SK-N-SH (cell line): ENCODE results near the gene CANX. TPM values are rescaled to one million over a fixed set of nuclear protein-coding genes. Genes with fewer than 3 reads are reported as not detected.

Experiments
- CTCF ChIA-PET: fragments of 300-600, 350-600 bp; formaldehyde crosslinking; extraction: SDS; loops from one replicate; lab custom pipeline; 2021; lab: Yijun Ruan, JAX
- POLR2A ChIA-PET: fragments of 350-600 bp; sonication (Branson Sonifier 250); formaldehyde crosslinking; extraction: SDS; loops from one replicate; lab custom pipeline; 2020; ENCODE audit warnings: antibody characterized with exemption, inconsistent platforms; lab: Yijun Ruan, JAX
- DNase-seq: peaks from one replicate; pipeline ENCODE4 v3.0.0; 2012
- H2AFZ ChIP-seq: fragments of 200-600 bp; sonication (generic); 2 replicates; pipeline ENCODE4 v1.8.1; 2016; ENCODE audit warnings: antibody characterized with exemption, mild to moderate bottlenecking, low read depth
- H3F3A ChIP-seq: fragments of 200-600 bp; sonication (generic); replicated peaks from 2 replicates; pipeline ENCODE3; 2016; ENCODE audit warnings: antibody characterized with exemption, mild to moderate bottlenecking; ENCODE audit not compliant: insufficient read depth
- H3K27ac ChIP-seq, 2 experiments: fragments of 200-500 bp in 1 of 2; fragments of 200-600 bp in 1 of 2; sonication (Bioruptor generic) in 1 of 2; sonication (generic), shearing (Covaris generic) in 1 of 2; 2 replicates each; pipeline versions ENCODE4 v1.5.1 to v1.6.1; 2014 to 2016; ENCODE audit warnings: low read depth in 2 of 2, inconsistent platforms in 1 of 2, low read length in 1 of 2, mild to moderate bottlenecking in 1 of 2, mixed read lengths in 1 of 2
- H3K27me3 ChIP-seq: fragments of 200-600 bp; sonication (generic), shearing (Covaris generic); 2 replicates; pipeline ENCODE4 v1.6.1; 2016; ENCODE audit warnings: mixed run types; ENCODE audit not compliant: insufficient read depth
- H3K36me3 ChIP-seq, 2 experiments: fragments of 200-500 bp in 1 of 2; fragments of 200-600 bp in 1 of 2; sonication (Bioruptor generic) in 1 of 2; sonication (generic) in 1 of 2; replicated peaks in 1 of 2; 2 replicates each; pipeline versions ENCODE3 to v1.5.1; 2014 to 2016; ENCODE audit warnings: low read length in 1 of 2, mild to moderate bottlenecking in 1 of 2; ENCODE audit not compliant: insufficient read depth in 2 of 2, control insufficient read depth in 1 of 2
- H3K4me1 ChIP-seq, 2 experiments: fragments of 200-500 bp in 1 of 2; fragments of 200-600 bp in 1 of 2; sonication (Bioruptor generic) in 1 of 2; sonication (generic), shearing (Covaris generic) in 1 of 2; 2 replicates each; pipeline versions ENCODE4 v1.5.1 to v1.6.1; 2014 to 2016; ENCODE audit warnings: low read depth in 1 of 2, low read length in 1 of 2, mixed run types in 1 of 2; ENCODE audit not compliant: insufficient read depth in 2 of 2, control insufficient read depth in 1 of 2
- H3K4me2 ChIP-seq: fragments of 200-600 bp; sonication (generic), shearing (Covaris generic); 2 replicates; pipeline ENCODE4 v1.6.1; 2017; ENCODE audit warnings: mixed run types
- H3K4me3 ChIP-seq, 2 experiments: fragments of 200-500 bp in 1 of 2; fragments of 200-600 bp in 1 of 2; sonication (Bioruptor generic) in 1 of 2; sonication (generic), shearing (Covaris generic) in 1 of 2; 2 replicates each; pipeline versions ENCODE4 v1.5.1 to v1.8.1; 2014 to 2016; ENCODE audit warnings: low read depth in 2 of 2, inconsistent platforms in 1 of 2, low read length in 1 of 2, mild to moderate bottlenecking in 1 of 2, mixed read lengths in 1 of 2, moderate library complexity in 1 of 2
- H3K79me2 ChIP-seq: fragments of 200-600 bp; sonication (generic); 2 replicates; pipeline ENCODE4 v1.8.1; 2017; ENCODE audit warnings: mild to moderate bottlenecking; ENCODE audit not compliant: insufficient read depth
- H3K9ac ChIP-seq: fragments of 200-600 bp; sonication (generic); 2 replicates; pipeline ENCODE4 v1.6.1; 2017; ENCODE audit warnings: mixed run types
- H3K9me2 ChIP-seq: fragments of 200-600 bp; sonication (generic); 2 replicates; pipeline ENCODE4 v1.6.1; 2017; ENCODE audit warnings: mixed run types
- H3K9me3 ChIP-seq: fragments of 200-600 bp; sonication (generic); 2 replicates; pipeline ENCODE4 v1.6.1; 2017; ENCODE audit warnings: mixed run types, mild to moderate bottlenecking, moderate library complexity
- H4K20me1 ChIP-seq: fragments of 200-600 bp; sonication (generic); 2 replicates; pipeline ENCODE4 v1.6.1; 2017; ENCODE audit warnings: mild to moderate bottlenecking, mixed run types; ENCODE audit not compliant: insufficient read depth
- CHD2 ChIP-seq: fragments of 150-350 bp; IDR thresholded peaks from 2 replicates; pipeline ENCODE4 v1.6.1; 2018; ENCODE audit warnings: low read length; ENCODE audit not compliant: partially characterized antibody
- CTCF ChIP-seq: fragments of 200-600 bp; sonication (generic); IDR thresholded peaks from 2 replicates; pipeline ENCODE4 v1.6.1; 2017; ENCODE audit warnings: antibody characterized with exemption, mild to moderate bottlenecking, moderate library complexity
- EP300 ChIP-seq, 2 experiments: IDR thresholded peaks; 2 replicates each; pipeline versions ENCODE4 v1.4.0 to v1.6.1; 2012; ENCODE audit warnings: borderline replicate concordance in 1 of 2, low read depth in 1 of 2, low read length in 1 of 2
- EZH2phosphoT487 ChIP-seq: fragments of 200-600 bp; sonication (generic); IDR thresholded peaks from 2 replicates; pipeline ENCODE4 v1.6.1; 2017; ENCODE audit warnings: low read depth, mixed run types, mild to moderate bottlenecking, antibody characterized with exemption, moderate library complexity, borderline replicate concordance
- GABPA ChIP-seq: IDR thresholded peaks from 2 replicates; pipeline ENCODE4 v1.4.0; 2012; ENCODE audit warnings: low read depth, mild to moderate bottlenecking
- GATA2 ChIP-seq: sonication (generic); formaldehyde crosslinking; IDR thresholded peaks from 2 replicates; pipeline ENCODE4 v1.5.0; 2020; ENCODE audit warnings: mild to moderate bottlenecking, missing genetic modification reagents
- IRF3 ChIP-seq: fragments of 150-350 bp; IDR thresholded peaks from 2 replicates; pipeline ENCODE4 v1.6.1; 2016; ENCODE audit warnings: mild to moderate bottlenecking, low read depth, low read length
- MAX ChIP-seq: IDR thresholded peaks from 2 replicates; pipeline ENCODE4 v1.4.0; 2012; ENCODE audit warnings: low read depth
- MEF2A ChIP-seq: IDR thresholded peaks from 2 replicates; pipeline ENCODE4 v1.4.0; 2012; ENCODE audit warnings: low read depth, borderline replicate concordance
- MXI1 ChIP-seq: IDR thresholded peaks from 2 replicates; pipeline ENCODE4 v1.6.1; 2012; ENCODE audit warnings: mild to moderate bottlenecking, low read depth, low read length, improper control_type of control experiment
- NRF1 ChIP-seq: IDR thresholded peaks from 2 replicates; pipeline ENCODE4 v1.6.1; 2012; ENCODE audit warnings: low read depth, mild to moderate bottlenecking, low read length
- RAD21 ChIP-seq: IDR thresholded peaks from 2 replicates; pipeline ENCODE4 v1.6.1; 2012; ENCODE audit warnings: mild to moderate bottlenecking, low read length
- RCOR1 ChIP-seq: fragments of 150-350 bp; IDR thresholded peaks from 2 replicates; pipeline ENCODE4 v1.6.1; 2017; ENCODE audit warnings: antibody characterized with exemption, low read length
- RXRA ChIP-seq: IDR thresholded peaks from 2 replicates; pipeline ENCODE4 v1.4.0; 2012; ENCODE audit warnings: low read depth, mild to moderate bottlenecking, borderline replicate concordance
- SMC3 ChIP-seq: IDR thresholded peaks from 2 replicates; pipeline ENCODE4 v1.6.1; 2012; ENCODE audit warnings: low read depth, low read length, improper control_type of control experiment
- TCF12 ChIP-seq: IDR thresholded peaks from 2 replicates; pipeline ENCODE4 v1.4.0; 2012
- TEAD4 ChIP-seq: IDR thresholded peaks from 2 replicates; pipeline ENCODE4 v1.4.0; 2012; ENCODE audit warnings: mild to moderate bottlenecking, borderline replicate concordance; ENCODE audit not compliant: insufficient read depth
- USF1 ChIP-seq: IDR thresholded peaks from 2 replicates; pipeline ENCODE4 v1.4.0; 2012; ENCODE audit warnings: low read depth, borderline replicate concordance
- USF2 ChIP-seq: fragments of 150-350 bp; IDR thresholded peaks from 2 replicates; pipeline ENCODE4 v1.6.1; 2017; ENCODE audit warnings: antibody characterized with exemption, low read length, low read depth, borderline replicate concordance
- YY1 ChIP-seq: IDR thresholded peaks from 2 replicates; pipeline ENCODE4 v1.4.0; 2012; ENCODE audit warnings: low read depth, mild to moderate bottlenecking
- ZBTB33 ChIP-seq: IDR thresholded peaks from 2 replicates; pipeline ENCODE4 v1.4.0; 2012; ENCODE audit warnings: low read depth, borderline replicate concordance
- WGBS: methylation state at CpG from one replicate; pipeline ENCODE4 v1.1.6; 2017; ENCODE audit warnings: low lambda C conversion rate; 5-methylcytosine and 5-hydroxymethylcytosine counted together
- polyA plus RNA-seq, 3 experiments: library from polyadenylated mRNA; depleted of rRNA; stranded (reverse); fragments of >200 nt; gene quantifications; 2 replicates each; pipeline ENCODE4 v1.2.3, GENCODE V29; 2012

Gene CANX
- polyA plus RNA-seq, 1 of the 3 experiments (the other 2 are of a cell fraction), result 215 TPM

GRCh38 chr5:179763215-179763945 lies 64.6 kb downstream of the CANX start:
- Histone ChIP-seq H3K79me2 (peaks cover 74% of the 10 kb centered on the region), H4K20me1 (peaks cover 46% of the 10 kb centered on the region), H3K27me3 (no peaks in the 10 kb centered on the region), H3F3A (peaks cover 44% of the 10 kb centered on the region), H3K9ac (no peak overlapping the region), H3K36me3 (peaks cover 9 to 12% of the 10 kb centered on the region in 2 experiments), H2AFZ (no peak overlapping the region), H3K9me2 (no peaks in the 10 kb centered on the region), H3K9me3 (no peaks in the 10 kb centered on the region), H3K4me1 (peaks cover 38 to 54% of the 10 kb centered on the region in 2 experiments), H3K27ac (peak overlapping the region; percentile 54 to 88), H3K4me3 (peak overlapping the region in 1 of 2 experiments; percentile 34; a peak in 1 of 4 replicates), H3K4me2 (peak overlapping the region; percentile 70)
- ChIA-PET CTCF (interaction anchor here (0.6 to 3.1 kb wide), 33 partner anchors 9 to 436 kb away, joined by 3 to 67 read pairs (median 4); partner anchors contain the start of gene LTC4S), POLR2A (interaction anchor here (1.0 kb wide), 1 partner anchor 31 kb away, joined by 3 read pairs; the partner anchor contains the start of gene LTC4S)
- peak; percentile 84 for DNase-seq
- TF ChIP-seq YY1 (peak; percentile 20; the same call in 1 of the 2 replicates), SMC3 (peak; percentile 54; the same call in 1 of the 2 replicates), GABPA (no peak), EP300 (IDR thresholded peaks at IDR 0.05; ENCODE audit: borderline replicate concordance in 1 of 2, low read depth in 1 of 2, low read length in 1 of 2) (no peak), RXRA (no peak), MAX (no peak), MEF2A (no peak), USF2 (no peak), ZBTB33 (no peak), EZH2phosphoT487 (no peak), GATA2 (no peak), TCF12 (no peak), CTCF (peak; percentile 95), MXI1 (0 out of 2 replicates have a peak, but pooled peaks have one; percentile 22), NRF1 (0 out of 2 replicates have a peak, but pooled peaks have one; percentile 5), CHD2 (peak; percentile 20), RCOR1 (peak; percentile 44; the same call in 1 of the 2 replicates), RAD21 (peak; percentile 82), IRF3 (no peak), TEAD4 (no peak), USF1 (no peak)
- 34% methylated on average over 10 of the region's 10 CpGs for WGBS
